ENCODE results near the gene AKR1C4.

DNA sequence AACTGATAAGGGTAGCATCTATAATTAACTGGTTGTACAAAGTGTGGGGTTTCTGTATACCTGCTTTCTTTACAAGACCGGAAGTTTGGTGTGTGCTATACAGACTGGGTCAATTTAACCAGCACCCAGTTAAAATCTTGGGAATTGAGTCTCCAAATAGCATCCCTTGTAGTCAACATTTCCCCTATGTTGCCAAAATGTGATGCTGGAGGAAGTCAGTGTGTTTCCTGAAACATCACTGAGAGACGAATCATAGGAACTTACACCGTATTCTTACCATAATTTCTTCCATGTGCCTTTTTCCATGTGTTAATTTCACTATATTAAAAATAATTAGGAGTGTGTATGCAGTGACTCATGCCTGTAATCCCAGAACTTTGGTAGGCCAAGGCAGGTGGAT, 1.7 kb downstream of the AKR1C4 start:
- no peak for TF ChIP-seq POLR2A (IDR thresholded peaks at IDR 0.05; ENCODE audit: low read length)
- TF ChIP-seq GATA1 (IDR thresholded peaks at IDR 0.05; ENCODE audit: low read depth, low read length) = no peak
